K562 (cell line): ENCODE measurements around the gene SERPINI2. TPM values are rescaled to one million over a fixed set of nuclear protein-coding genes. Genes with fewer than 3 reads are reported as not detected.

Experiments used
- ATAC-seq: fragments of 200-7000 bp; cut with Tn5 transposase; 3 replicates; pipeline ENCODE4 v1.9.1; 2020; ENCODE audit warnings: moderate library complexity
- BruUV-seq: library from RNA; stranded (reverse); fragments of 400-500 nt; replicated peaks from 2 replicates; lab custom pipeline; 2021; lab: Mats Ljungman, UMichigan
- CTCF ChIA-PET: fragments of 300-600 bp; formaldehyde crosslinking; extraction: SDS; loops from one replicate; lab custom pipeline; 2021; ENCODE audit warnings: low intra/inter-chr PET ratio; lab: Yijun Ruan, JAX
- POLR2A ChIA-PET: fragments of 300-600, 350-650 bp; sonication (Branson Sonifier 250); formaldehyde crosslinking; extraction: SDS; loops from one replicate; lab custom pipeline; 2021; ENCODE audit warnings: antibody characterized with exemption, inconsistent platforms; lab: Yijun Ruan, JAX
- DNase-seq, 4 experiments: peaks; one replicate each; pipeline versions ENCODE4 v3.0.0 to v3.0.0-alpha.2; 2011 to 2018; ENCODE audit warnings: low spot score in 3 of 4, mixed read lengths in 3 of 4; ENCODE audit errors: extremely low read depth in 1 of 4
- FAIRE-seq: peaks from 2 replicates; lab custom pipeline; 2011; peaks lifted over from hg19 to GRCh38; lab: Jason Lieb, UNC
- H2AFZ ChIP-seq: 2 replicates; pipeline ENCODE4 v1.6.0; 2011; ENCODE audit warnings: low read depth, low read length, control low read depth, inconsistent platforms
- H3K27ac ChIP-seq: fragments of 200-600 bp; 3 replicates; pipeline ENCODE4 v1.8.0; 2011; ENCODE audit warnings: low read depth, mild to moderate bottlenecking, control low read depth, inconsistent platforms, low read length, moderate library complexity, mixed read lengths; ENCODE audit errors: extremely low read depth
- H3K27me3 ChIP-seq, 2 experiments: fragments of 300-600 bp in 1 of 2; 2 replicates in 1 of 2; 3 replicates in 1 of 2; pipeline versions ENCODE4 v1.6.0 to v1.8.0; 2011; ENCODE audit warnings: inconsistent platforms in 2 of 2, low read length in 2 of 2, mild to moderate bottlenecking in 1 of 2, mixed read lengths in 1 of 2, moderate library complexity in 1 of 2; ENCODE audit not compliant: control insufficient read depth in 2 of 2, insufficient read depth in 2 of 2
- H3K36me3 ChIP-seq: fragments of 300-600 bp; 3 replicates; pipeline ENCODE4 v1.8.0; 2011; ENCODE audit warnings: mild to moderate bottlenecking, low read length, inconsistent platforms; ENCODE audit not compliant: control insufficient read depth, insufficient read depth
- H3K4me1 ChIP-seq, 2 experiments: fragments of 200-600 bp in 1 of 2; replicated peaks in 1 of 2; 2 replicates in 1 of 2; 3 replicates in 1 of 2; pipeline versions ENCODE4 v1.5.1 to v1.8.0; 2011; ENCODE audit warnings: inconsistent platforms in 2 of 2, low read length in 2 of 2, mild to moderate bottlenecking in 1 of 2, mixed read lengths in 1 of 2, moderate library complexity in 1 of 2; ENCODE audit not compliant: control insufficient read depth in 2 of 2, insufficient read depth in 2 of 2
- H3K4me2 ChIP-seq: 2 replicates; pipeline ENCODE4 v1.6.1; 2011; ENCODE audit warnings: low read length, control low read depth, inconsistent platforms, mixed read lengths; ENCODE audit not compliant: insufficient read depth
- H3K4me3 ChIP-seq: fragments of 200-600 bp; sonication (generic), shearing (Covaris generic); 2 replicates; pipeline ENCODE4 v1.5.1; 2016; ENCODE audit warnings: control low read depth, inconsistent platforms
- H3K79me2 ChIP-seq: fragments of 200-600 bp; 3 replicates; pipeline ENCODE4 v1.8.0; 2011; ENCODE audit warnings: low read length, inconsistent platforms; ENCODE audit not compliant: control insufficient read depth, insufficient read depth
- H3K9ac ChIP-seq, 2 experiments: 2 replicates each; pipeline versions ENCODE4 v1.6.0 to v1.6.1; 2011; ENCODE audit warnings: low read depth in 2 of 2, low read length in 2 of 2, control low read depth in 1 of 2, inconsistent platforms in 1 of 2, mild to moderate bottlenecking in 1 of 2, mixed read lengths in 1 of 2; ENCODE audit not compliant: insufficient read depth in 1 of 2
- H3K9me1 ChIP-seq: one replicate; pipeline ENCODE4 v1.6.0; 2011; ENCODE audit warnings: inconsistent platforms, mild to moderate bottlenecking, low read length, moderate library complexity; ENCODE audit not compliant: control insufficient read depth, insufficient read depth
- H3K9me3 ChIP-seq: replicated peaks from 2 replicates; pipeline ENCODE4 v1.5.1; 2011; ENCODE audit warnings: low read depth, low read length, inconsistent platforms; ENCODE audit not compliant: control insufficient read depth, insufficient read depth
- H4K20me1 ChIP-seq: replicated peaks from 2 replicates; pipeline ENCODE4 v1.6.1; 2011; ENCODE audit warnings: low read length, inconsistent platforms, mixed read lengths; ENCODE audit not compliant: control insufficient read depth, insufficient read depth
- BRCA1 ChIP-seq, 2 experiments: fragments of 450-650 bp in 1 of 2; sonication (generic) in 1 of 2; formaldehyde crosslinking in 1 of 2; IDR thresholded peaks; 2 replicates each; pipeline versions ENCODE4 v1.5.0 to v1.6.1; 2017 to 2020; ENCODE audit warnings: mild to moderate bottlenecking in 1 of 2, missing genetic modification reagents in 1 of 2
- BRD4 ChIP-seq: fragments of 200-600 bp; sonication (generic); IDR thresholded peaks from 2 replicates; pipeline ENCODE4 v1.6.1; 2017; ENCODE audit warnings: inconsistent platforms
- BRF1 ChIP-seq: IDR thresholded peaks from 3 replicates; pipeline ENCODE4 v1.6.1; 2011; ENCODE audit warnings: borderline replicate concordance, mild to moderate bottlenecking; ENCODE audit not compliant: insufficient read length; ENCODE audit errors: extremely low read depth
- KHSRP ChIP-seq: fragments of 450-650 bp; IDR thresholded peaks from 2 replicates; pipeline ENCODE4 v1.6.1; 2017
- NFATC3 ChIP-seq: fragments of 450-650 bp; IDR thresholded peaks from 2 replicates; pipeline ENCODE4 v1.6.1; 2017; ENCODE audit warnings: mild to moderate bottlenecking
- TCF15 ChIP-seq: fragments of 250-450 bp; sonication (Bioruptor Pico); IDR thresholded peaks from 2 replicates; pipeline ENCODE4 v1.8.0; 2022; ENCODE audit warnings: moderate library complexity, mild to moderate bottlenecking, inconsistent platforms
- TEAD2 ChIP-seq: fragments of 450-650 bp; IDR thresholded peaks from 2 replicates; pipeline ENCODE4 v1.6.1; 2016; ENCODE audit warnings: missing genetic modification characterization, control low read depth, missing compliant biosample characterization
- ZNF696 ChIP-seq: fragments of 250-450 bp; sonication (Bioruptor Pico); conservative IDR thresholded peaks from 2 replicates; pipeline ENCODE4 v1.4.0; 2020; ENCODE audit warnings: mild to moderate bottlenecking, moderate library complexity
- ZNF830 ChIP-seq: fragments of 250-450 bp; sonication (Bioruptor Pico); IDR thresholded peaks from 2 replicates; pipeline ENCODE4 v1.5.0; 2021; ENCODE audit warnings: mild to moderate bottlenecking
- WGBS: fragments of 100-300 bp; shearing (Covaris generic); methylation state at CpG from one replicate; pipeline ENCODE4 v1.1.6; 2016; ENCODE audit warnings: low coverage, mixed read lengths; ENCODE audit not compliant: insufficient coverage; ENCODE audit errors: missing lambda C conversion rate; 5-methylcytosine and 5-hydroxymethylcytosine counted together
- in situ Hi-C: fragments of 300-500 bp; cut with MboI; formaldehyde crosslinking; loops from 4 replicates; pipeline ENCODE4 v1.15.0; 2018; ENCODE audit warnings: inconsistent platforms, mixed read lengths
- intact Hi-C: fragments of 100-400 bp; cut with micrococcal nuclease; formaldehyde crosslinking; loops from 2 replicates; pipeline ENCODE4 v1.14.2; 2022
- polyA plus RNA-seq, 8 experiments: library from polyadenylated mRNA; depleted of rRNA in 4 of 8; stranded (reverse) in 5 of 8; unstranded in 3 of 8; fragments of >200 nt; fragmentation: Nextera tagmentation in 2 of 8; fragmentation: Illumina TruSeq in 1 of 8; extraction: Ambion mirVana in 2 of 8; extraction: Trizol in 1 of 8; gene quantifications; 2 replicates each; pipeline versions ENCODE4 v1.2.1 to v1.2.3, GENCODE V29; 2011 to 2014; ENCODE audit warnings: inconsistent platforms in 1 of 8, missing spikeins in 1 of 8
- total RNA-seq, 7 experiments: library from RNA; depleted of rRNA in 6 of 7; stranded (reverse); fragments of >200 nt in 6 of 7; fragmentation: Illumina TruSeq in 2 of 7; extraction: Trizol in 2 of 7; gene quantifications; 2 replicates each; pipeline versions ENCODE4 v1.2.1 to v1.2.3, GENCODE V29; 2011 to 2021; ENCODE audit warnings: low replicate concordance in 1 of 7
- TF ChIP-seq, protein P1 (sequence below): fragments of 250-450 bp; sonication (Bioruptor Pico); IDR thresholded peaks from 2 replicates; pipeline ENCODE4 v1.5.0; 2021; ENCODE audit warnings: mild to moderate bottlenecking, borderline replicate concordance
- TF ChIP-seq, protein P2 (sequence below): fragments of 200-400 bp; formaldehyde crosslinking; IDR thresholded peaks from 2 replicates; pipeline ENCODE4 v1.6.1; 2017; ENCODE audit warnings: mild to moderate bottlenecking, low read depth, low read length, moderate library complexity

Gene SERPINI2
- total and polyA plus RNA-seq, 9 of the 15 experiments (the other 6 are each of a cell fraction or from before 2014, with no cell fraction given): not detected

- no TSS peak for BruUV-seq
- no peaks in the 10 kb centered on the region for H4K20me1 ChIP-seq
- in situ Hi-C loops: no loop called here
- DNase-seq (no peak), FAIRE-seq (no peak), ATAC-seq (no peak)
- H3K9me3 ChIP-seq: no peaks in the 10 kb centered on the region
- H3K4me3 ChIP-seq: no peak overlapping the region
- intact Hi-C loops: no loop called here
- no peak for TF ChIP-seq TCF15 (CRISPR knock-in tag)
- TF ChIP-seq KHSRP: no peak
- TF ChIP-seq, protein P1, sequence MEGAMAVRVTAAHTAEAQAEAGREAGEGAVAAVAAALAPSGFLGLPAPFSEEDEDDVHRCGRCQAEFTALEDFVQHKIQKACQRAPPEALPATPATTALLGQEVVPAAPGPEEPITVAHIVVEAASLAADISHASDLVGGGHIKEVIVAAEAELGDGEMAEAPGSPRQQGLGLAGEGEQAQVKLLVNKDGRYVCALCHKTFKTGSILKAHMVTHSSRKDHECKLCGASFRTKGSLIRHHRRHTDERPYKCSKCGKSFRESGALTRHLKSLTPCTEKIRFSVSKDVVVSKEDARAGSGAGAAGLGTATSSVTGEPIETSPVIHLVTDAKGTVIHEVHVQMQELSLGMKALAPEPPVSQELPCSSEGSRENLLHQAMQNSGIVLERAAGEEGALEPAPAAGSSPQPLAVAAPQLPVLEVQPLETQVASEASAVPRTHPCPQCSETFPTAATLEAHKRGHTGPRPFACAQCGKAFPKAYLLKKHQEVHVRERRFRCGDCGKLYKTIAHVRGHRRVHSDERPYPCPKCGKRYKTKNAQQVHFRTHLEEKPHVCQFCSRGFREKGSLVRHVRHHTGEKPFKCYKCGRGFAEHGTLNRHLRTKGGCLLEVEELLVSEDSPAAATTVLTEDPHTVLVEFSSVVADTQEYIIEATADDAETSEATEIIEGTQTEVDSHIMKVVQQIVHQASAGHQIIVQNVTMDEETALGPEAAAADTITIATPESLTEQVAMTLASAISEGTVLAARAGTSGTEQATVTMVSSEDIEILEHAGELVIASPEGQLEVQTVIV (CRISPR knock-in tag): no peak
- TF ChIP-seq ZNF696 (CRISPR knock-in tag): no peak
- TF ChIP-seq TEAD2 (tag): no peak
- TF ChIP-seq BRCA1 (IDR thresholded peaks at IDR 0.05): no peak
- no peak for TF ChIP-seq BRCA1 (CRISPR knock-in tag; IDR thresholded peaks at IDR 0.05)
- no peak for TF ChIP-seq NFATC3
- TF ChIP-seq ZNF830 (CRISPR knock-in tag): no peak
- no peak for TF ChIP-seq BRF1
- TF ChIP-seq, protein P2, sequence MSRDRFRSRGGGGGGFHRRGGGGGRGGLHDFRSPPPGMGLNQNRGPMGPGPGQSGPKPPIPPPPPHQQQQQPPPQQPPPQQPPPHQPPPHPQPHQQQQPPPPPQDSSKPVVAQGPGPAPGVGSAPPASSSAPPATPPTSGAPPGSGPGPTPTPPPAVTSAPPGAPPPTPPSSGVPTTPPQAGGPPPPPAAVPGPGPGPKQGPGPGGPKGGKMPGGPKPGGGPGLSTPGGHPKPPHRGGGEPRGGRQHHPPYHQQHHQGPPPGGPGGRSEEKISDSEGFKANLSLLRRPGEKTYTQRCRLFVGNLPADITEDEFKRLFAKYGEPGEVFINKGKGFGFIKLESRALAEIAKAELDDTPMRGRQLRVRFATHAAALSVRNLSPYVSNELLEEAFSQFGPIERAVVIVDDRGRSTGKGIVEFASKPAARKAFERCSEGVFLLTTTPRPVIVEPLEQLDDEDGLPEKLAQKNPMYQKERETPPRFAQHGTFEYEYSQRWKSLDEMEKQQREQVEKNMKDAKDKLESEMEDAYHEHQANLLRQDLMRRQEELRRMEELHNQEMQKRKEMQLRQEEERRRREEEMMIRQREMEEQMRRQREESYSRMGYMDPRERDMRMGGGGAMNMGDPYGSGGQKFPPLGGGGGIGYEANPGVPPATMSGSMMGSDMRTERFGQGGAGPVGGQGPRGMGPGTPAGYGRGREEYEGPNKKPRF: no peak
- TF ChIP-seq BRD4: no peak
- POLR2A ChIA-PET: interaction anchor here (0.7 kb wide), 1 partner anchor 13 kb away, joined by 3 read pairs; no protein-coding TSS in a partner anchor
- H3K9ac ChIP-seq: no peak overlapping the region
- H3K79me2 ChIP-seq: no peaks in the 10 kb centered on the region
- no peak overlapping the region for H2AFZ ChIP-seq
- H3K27me3 ChIP-seq: no peaks in the 10 kb centered on the region
- no peaks in the 10 kb centered on the region for H3K36me3 ChIP-seq
- H3K4me2 ChIP-seq: no peak overlapping the region
- H3K4me1 ChIP-seq: no peaks in the 10 kb centered on the region
- WGBS: 0% methylated on average over 1 of the region's 1 CpG
- no peaks in the 10 kb centered on the region for H3K9me1 ChIP-seq
- CTCF ChIA-PET: no interaction called here
- no peak overlapping the region for H3K27ac ChIP-seq
Observed at GRCh38 chr3:167397826-167398225, 76.0 kb downstream of the SERPINI2 start.
